ENCODE results near the gene MYO10.
"Not testable (repeated sequence)": the region's sequence is repeated elsewhere in the genome, so short reads cannot be mapped to it uniquely, and the experiment has no call there.

MYO10 gene

GRCh38 chr5:16721151-16722096 lies 214.7 kb downstream of the MYO10 start:
- no peaks in the 10 kb centered on the region for H4K20me1 ChIP-seq (ENCODE audit: insufficient read depth, low read length)
- H3K27ac ChIP-seq (ENCODE audit: low read length): no peak overlapping the region
- no peaks in the 10 kb centered on the region for H3K79me2 ChIP-seq (ENCODE audit: low read length)
- H3K9me3 ChIP-seq (ENCODE audit: insufficient read depth, low read length): no peaks in the 10 kb centered on the region
- no peak overlapping the region for H3K4me3 ChIP-seq (ENCODE audit: low read length)
- H3K4me2 ChIP-seq (ENCODE audit: low read length): no peak overlapping the region
- no peak overlapping the region for H3K9ac ChIP-seq (ENCODE audit: low read length)
- no peaks in the 10 kb centered on the region for H3K27me3 ChIP-seq (ENCODE audit: low read depth, low read length)
- no peaks in the 10 kb centered on the region; the same call in 1 of the 2 replicates for H3K4me1 ChIP-seq (ENCODE audit: low read length)
- no peaks in the 10 kb centered on the region for H3K36me3 ChIP-seq (replicated peaks; ENCODE audit: low read depth, low read length)
- H2AFZ ChIP-seq (ENCODE audit: low read depth, low read length): no peak overlapping the region
- no peak for TF ChIP-seq CTCF (IDR thresholded peaks at IDR 0.05; ENCODE audit: low read depth, low read length)
- TF ChIP-seq EZH2phosphoT487 (IDR thresholded peaks at IDR 0.05; ENCODE audit: low read depth): no peak

- not testable (repeated sequence) for H3K36me3 ChIP-seq (replicated peaks; ENCODE audit: low read depth, low read length); H3K4me1 ChIP-seq (ENCODE audit: low read length); H4K20me1 ChIP-seq (ENCODE audit: insufficient read depth, low read length); H3K4me3 ChIP-seq (ENCODE audit: low read length); H3K79me2 ChIP-seq (ENCODE audit: low read length); H2AFZ ChIP-seq (ENCODE audit: low read depth, low read length); H3K9me3 ChIP-seq (ENCODE audit: insufficient read depth, low read length); H3K4me2 ChIP-seq (ENCODE audit: low read length); H3K9ac ChIP-seq (ENCODE audit: low read length); H3K27me3 ChIP-seq (ENCODE audit: low read depth, low read length); H3K27ac ChIP-seq (ENCODE audit: low read length)
Observed at GRCh38 chr5:16718036-16718435, 218.1 kb downstream of the MYO10 start.

GRCh38 chr5:16713386-16713928 lies 222.6 kb downstream of the MYO10 start:
- H3K27me3 ChIP-seq (ENCODE audit: low read depth, low read length): no peaks in the 10 kb centered on the region
- H3K4me2 ChIP-seq (ENCODE audit: low read length): no peak overlapping the region
- no peaks in the 10 kb centered on the region for H4K20me1 ChIP-seq (ENCODE audit: insufficient read depth, low read length)
- no peak overlapping the region for H3K27ac ChIP-seq (ENCODE audit: low read length)
- no peaks in the 10 kb centered on the region for H3K79me2 ChIP-seq (ENCODE audit: low read length)
- no peaks in the 10 kb centered on the region for H3K36me3 ChIP-seq (replicated peaks; ENCODE audit: low read depth, low read length)
- H3K9ac ChIP-seq (ENCODE audit: low read length): no peak overlapping the region
- H3K4me1 ChIP-seq (ENCODE audit: low read length): no peaks in the 10 kb centered on the region
- TF ChIP-seq EZH2phosphoT487 (IDR thresholded peaks at IDR 0.05; ENCODE audit: low read depth): no peak
- TF ChIP-seq CTCF (IDR thresholded peaks at IDR 0.05; ENCODE audit: low read depth, low read length): no peak
- H2AFZ ChIP-seq (ENCODE audit: low read depth, low read length): no peak overlapping the region
- H3K4me3 ChIP-seq (ENCODE audit: low read length): no peak overlapping the region
- no peaks in the 10 kb centered on the region for H3K9me3 ChIP-seq (ENCODE audit: insufficient read depth, low read length)

GRCh38 chr5:16712620-16713019 lies 223.5 kb downstream of the MYO10 start:
- TF ChIP-seq EZH2phosphoT487 (IDR thresholded peaks at IDR 0.05; ENCODE audit: low read depth) (no peak), CTCF (IDR thresholded peaks at IDR 0.05; ENCODE audit: low read depth, low read length) (no peak)
- Histone ChIP-seq H3K27me3 (ENCODE audit: low read depth, low read length) (no peaks in the 10 kb centered on the region), H3K4me1 (ENCODE audit: low read length) (no peaks in the 10 kb centered on the region), H3K36me3 (replicated peaks; ENCODE audit: low read depth, low read length) (no peaks in the 10 kb centered on the region), H3K27ac (ENCODE audit: low read length) (no peak overlapping the region), H3K79me2 (ENCODE audit: low read length) (no peaks in the 10 kb centered on the region), H2AFZ (ENCODE audit: low read depth, low read length) (no peak overlapping the region), H3K4me2 (ENCODE audit: low read length) (no peak overlapping the region), H3K9me3 (ENCODE audit: insufficient read depth, low read length) (no peaks in the 10 kb centered on the region), H3K4me3 (ENCODE audit: low read length) (no peak overlapping the region), H4K20me1 (ENCODE audit: insufficient read depth, low read length) (no peaks in the 10 kb centered on the region), H3K9ac (ENCODE audit: low read length) (no peak overlapping the region)

Data from OCI-LY3 (cell line).